Activated CD8-positive, alpha-beta memory T cell treated with anti-CD3 and anti-CD28 coated beads for 24 hours (primary cell): ENCODE data around the gene CD40.
A peak's percentile ranks its signal among the peaks of the same experiment; 100 is the strongest.

ENCODE experiments used
- DNase-seq: peaks from one replicate; pipeline ENCODE4 v3.0.0-alpha.2; 2020

Gene CD40

DNA sequence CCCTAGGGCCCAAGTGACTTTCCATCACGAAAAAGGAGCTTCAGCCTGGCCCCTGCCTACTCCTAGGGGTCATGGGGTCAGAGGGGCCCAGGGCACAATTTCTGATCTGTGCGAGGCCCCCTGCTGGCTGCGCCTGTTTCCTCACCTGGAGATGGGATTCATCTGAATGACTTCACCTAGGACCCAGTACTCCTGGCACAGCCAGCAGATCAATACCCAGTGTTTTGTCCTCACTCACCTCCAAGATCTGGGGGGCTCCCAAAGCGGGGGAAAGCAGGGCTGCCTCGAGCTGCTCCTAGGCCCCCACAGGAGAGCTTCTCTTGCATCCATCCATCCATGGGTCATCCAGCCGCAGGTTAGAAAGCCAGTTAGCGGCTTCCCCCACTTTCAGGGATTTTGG, 33.8 kb downstream of the CD40 start:
- DNase-seq: no peak

DNA sequence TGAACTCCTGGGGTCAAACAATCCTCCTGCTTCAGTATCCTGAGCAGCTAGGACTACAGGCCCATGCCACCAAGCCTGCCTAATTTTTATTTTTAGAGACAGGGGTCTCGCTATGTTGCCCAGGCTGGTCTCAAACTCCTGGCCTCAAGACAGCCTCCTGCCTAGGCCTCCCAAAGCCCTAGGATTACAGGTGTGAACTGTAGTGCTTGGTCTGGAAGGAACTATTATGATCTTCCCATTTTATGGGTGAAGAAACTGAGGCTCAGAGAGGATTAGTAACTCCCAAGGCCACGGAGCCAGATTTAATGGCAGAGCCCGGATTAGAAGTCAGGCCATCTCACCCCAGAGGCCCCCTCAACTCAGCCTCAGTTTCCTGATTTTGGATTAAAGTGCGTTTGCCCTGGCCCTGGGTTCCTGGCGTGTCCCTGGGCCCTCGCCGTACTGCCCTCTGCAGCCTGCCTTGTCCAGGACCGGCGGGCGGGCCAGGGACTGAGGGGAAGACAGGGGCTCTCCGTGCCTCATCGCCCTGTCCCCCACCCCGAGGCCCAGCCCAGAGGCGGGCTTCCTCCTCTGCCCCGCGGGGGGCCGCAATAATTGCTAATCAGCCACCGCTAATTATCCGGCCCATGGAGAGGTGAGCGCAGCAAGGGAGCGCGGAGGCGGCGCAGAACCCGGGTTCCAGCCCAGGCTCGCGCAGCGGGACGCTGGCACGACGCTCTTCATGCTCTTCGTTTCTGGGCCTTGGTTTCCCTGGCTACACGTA, 34.9 kb downstream of the CD40 start:
- no peak for DNase-seq

DNA sequence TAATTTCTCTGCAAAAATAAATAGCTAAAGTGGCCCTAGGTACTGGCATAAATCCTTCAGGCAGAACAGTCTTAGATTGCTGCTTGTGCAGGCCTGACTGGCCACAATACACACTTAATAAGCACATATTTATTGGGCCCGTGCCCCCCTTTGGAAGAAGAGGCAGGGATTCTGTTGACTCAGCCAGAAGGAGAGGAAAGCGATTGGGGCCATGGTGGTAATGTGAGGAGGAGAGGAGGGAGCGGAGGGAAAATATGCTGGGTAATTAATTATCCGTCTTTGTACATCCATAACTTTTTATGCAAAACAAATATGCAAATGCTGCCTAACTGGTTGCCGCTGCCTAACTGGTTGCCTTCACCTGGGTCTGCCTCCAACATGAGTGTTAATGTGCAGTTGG, 36.2 kb downstream of the CD40 start:
- no peak for DNase-seq

DNA sequence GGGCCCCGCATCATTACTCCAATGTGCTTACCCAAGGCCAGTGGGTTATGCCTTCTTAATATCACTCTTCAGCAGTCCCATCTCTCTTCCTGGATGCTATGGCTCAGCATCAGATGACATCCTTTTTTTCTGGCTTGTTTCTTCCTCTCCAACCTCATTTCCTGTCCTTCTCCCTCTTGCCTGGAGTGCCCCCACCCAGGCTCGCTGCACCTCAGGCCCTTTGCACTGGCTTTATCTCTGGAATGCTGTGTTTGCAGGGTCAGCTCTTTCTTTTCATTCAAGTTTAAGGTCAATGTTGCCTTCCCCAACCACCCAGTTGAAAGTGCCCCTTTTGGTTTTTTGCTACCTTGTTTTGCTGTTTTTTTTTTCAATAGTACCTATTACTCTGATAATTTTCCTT, 36.7 kb downstream of the CD40 start:
- DNase-seq: no peak

DNA sequence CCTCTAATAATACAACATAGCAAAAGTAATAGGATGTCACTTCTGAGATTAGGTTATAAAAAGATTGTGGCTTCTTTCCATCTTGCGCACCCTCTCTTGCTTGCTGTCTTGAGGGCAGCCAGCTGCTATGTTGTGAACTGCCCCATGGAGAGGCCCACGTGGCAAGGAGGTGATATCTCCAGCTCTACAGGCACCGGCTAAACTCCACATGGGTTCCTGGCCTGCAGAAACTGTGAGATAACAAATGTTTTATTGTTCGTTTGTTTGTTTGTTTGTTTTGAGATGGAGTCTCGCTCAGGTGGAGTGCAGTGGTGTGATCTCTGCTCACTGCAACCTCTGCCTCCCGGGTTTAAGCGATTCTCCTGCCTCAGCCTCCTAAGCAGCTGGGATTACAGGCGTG, 38.0 kb downstream of the CD40 start:
- no peak for DNase-seq

DNA sequence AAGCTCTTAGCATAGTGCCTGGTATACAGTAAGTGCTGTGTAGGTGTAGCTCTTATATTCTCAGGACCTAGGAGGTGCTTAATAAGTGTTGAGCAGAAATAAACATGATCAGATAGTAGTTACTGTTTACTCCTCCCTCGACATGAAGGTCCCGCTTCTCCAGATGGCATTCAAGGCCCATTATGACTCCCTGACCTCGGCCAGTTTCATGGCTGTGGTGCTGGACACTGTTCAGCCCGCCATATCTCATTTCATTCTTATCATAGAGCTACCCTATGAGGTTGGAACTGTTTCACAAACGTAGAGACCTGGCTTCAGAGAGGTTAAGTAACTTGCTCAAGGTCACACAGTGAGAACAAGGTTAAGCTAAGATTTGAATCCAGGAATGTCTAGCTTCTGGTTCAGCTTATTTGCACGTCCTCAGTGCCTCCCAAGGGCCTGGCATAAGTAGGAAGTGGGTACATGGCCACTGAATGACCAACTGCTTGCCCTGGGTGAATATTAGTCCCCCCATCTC, 39.0 kb downstream of the CD40 start:
- no peak for DNase-seq

DNA sequence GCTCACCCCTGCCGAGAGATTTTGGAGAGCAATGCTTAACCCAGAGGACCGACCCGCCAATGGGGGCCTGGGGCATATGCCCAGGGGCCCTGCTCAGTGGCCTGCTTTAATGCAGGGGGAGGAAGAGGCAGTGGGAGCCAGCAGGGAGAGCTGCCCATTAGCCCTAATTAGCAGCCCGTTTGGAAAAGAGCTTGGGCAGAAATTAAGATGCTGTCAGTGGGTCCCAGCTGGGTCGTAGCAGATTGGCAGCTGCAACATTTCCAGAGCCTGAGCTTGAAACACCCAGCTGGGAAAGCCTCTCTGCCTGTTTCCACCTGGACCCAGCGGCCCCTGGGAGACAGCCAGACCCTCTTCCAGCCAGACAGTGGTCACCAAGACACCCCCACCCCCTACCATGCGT, 39.5 kb downstream of the CD40 start:
- DNase-seq: no peak

DNA sequence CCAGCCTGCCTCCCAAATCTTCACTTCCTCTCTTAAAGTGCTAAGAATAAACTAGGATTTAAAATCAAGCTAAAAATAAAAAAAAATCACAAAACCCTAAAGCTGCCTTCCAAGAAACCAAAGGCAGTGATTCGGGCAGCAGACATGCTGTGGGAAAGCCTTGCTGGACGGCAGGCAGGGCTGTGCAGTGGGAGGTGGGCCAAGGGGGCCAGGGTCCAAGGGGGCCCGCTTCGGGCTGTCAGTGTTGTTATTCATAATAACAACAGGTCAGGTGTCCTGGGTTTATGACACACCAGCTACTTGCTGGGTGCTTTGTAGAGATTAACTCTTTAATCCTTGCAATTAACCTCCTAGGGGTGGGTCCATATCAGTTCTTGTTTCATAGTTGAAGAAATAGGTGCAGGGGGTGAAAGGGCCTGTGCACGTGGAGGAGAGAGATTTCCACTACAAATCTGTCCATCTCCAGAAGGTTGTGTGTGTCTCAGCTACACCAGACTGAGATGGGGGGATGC, 40.4 kb downstream of the CD40 start:
- no peak for DNase-seq

DNA sequence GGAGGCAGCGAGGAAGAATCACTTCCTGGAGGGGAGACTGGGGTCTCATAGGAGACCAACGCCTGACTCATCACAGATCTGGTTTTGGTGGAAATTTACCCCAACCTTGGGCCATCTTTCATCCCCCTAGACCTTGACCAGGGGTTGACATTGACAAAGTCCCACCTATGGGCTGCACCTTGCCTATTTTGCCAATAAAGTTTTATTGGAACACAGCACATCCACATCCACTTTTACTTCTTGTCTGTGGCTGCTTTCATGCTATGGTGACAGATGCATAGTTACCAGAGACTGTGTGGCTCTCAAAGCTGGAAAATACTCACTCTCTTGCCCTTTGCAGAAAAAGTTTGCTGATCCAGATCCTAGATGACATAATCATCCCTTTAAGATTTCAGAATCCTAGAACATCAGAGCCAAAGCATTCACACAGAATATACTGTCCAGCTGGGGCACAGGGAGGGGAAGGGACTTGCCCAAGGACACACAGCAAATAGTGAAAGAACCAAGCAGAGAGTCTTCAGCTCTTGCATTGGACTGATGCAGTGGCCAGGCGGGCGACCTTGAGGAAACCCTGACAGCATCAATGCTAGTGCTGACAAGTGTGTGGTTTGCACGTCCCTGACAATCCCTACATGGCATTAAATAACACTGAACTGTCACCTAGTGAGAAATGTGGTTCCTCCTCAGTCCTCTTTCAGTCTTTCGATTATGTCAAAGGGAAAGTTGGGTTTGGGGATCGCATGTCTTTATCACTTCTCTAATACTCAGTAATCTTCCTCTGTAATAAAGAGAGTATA, 41.2 kb downstream of the CD40 start:
- no peak for DNase-seq

DNA sequence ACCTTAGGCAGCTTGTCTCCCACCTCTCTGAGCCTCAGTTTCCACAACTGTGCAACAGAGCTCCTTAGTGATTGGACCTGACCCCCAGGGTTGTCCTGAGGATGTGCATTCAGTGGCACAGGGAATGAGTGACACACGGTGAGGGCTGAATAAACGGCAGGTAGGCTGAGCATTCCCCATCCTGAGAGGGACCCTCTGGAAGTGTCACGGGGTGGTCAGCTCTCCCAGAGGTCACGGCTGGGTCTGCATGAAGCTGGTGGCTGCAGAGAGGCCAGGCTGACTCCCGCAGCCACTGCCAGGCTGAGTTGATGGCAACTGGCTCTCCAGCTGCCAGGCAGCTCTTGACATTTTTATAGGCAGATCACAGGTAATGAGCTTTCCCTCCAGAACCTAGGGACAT, 42.5 kb downstream of the CD40 start:
- no peak for DNase-seq

DNA sequence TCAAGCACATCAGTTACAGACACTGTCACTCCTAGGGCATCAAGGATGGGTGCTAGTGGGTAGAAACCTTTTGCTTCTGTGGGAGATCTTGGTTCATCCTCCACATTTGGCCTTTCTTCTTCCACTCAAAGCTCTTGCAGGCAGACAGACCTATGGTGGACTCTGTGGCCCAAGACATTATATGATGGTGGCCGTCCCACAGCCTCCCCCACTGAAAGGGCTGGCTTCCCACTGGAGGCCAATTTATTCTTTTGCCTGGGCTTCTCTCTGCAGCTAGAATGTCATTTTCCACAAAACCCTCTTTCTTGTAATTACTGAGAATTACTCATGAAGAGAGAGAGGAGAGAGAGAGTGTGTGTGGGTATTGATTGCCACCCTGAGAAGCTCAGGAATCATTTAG, 43.8 kb downstream of the CD40 start:
- DNase-seq: no peak

DNA sequence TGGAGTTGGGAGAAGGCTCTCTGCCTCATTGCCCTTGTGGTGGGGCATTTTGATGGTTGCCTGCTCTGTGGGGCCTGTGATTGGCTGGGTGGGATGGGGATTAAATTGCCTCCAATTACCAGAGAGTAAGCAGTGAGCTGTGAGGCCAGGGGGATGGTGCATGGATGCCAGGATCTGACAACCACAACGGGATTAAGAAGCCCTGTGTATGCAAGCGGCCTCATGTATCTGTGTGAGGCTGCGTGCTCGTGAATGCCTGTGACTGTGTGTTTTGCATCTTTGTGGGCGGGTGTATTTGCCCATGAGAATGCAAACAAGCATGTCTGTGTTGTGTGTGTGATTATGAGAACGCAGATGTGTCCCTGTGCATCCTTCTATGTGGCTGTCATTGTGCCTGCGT, 46.1 kb downstream of the CD40 start:
- no peak for DNase-seq

DNA sequence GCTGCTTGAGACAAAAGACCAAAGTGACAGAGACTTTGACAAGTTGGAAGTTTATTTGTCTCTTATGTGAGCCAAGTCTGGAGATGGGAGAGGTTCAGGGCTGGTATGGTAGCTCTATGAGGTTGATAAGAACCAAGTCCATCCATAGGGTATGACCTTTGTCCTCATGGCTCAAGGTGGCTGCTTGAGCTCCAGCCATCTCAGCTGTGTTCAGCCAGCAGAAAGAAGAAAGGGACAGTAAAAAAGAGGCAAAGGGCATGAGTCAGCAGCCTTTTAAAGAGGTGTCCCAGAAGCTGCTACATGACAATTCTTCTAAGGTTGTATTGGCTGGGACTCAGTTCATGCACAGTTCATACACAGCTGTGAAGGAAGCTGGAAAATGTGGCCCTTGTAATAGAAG, 49.0 kb downstream of the CD40 start:
- no peak for DNase-seq

DNA sequence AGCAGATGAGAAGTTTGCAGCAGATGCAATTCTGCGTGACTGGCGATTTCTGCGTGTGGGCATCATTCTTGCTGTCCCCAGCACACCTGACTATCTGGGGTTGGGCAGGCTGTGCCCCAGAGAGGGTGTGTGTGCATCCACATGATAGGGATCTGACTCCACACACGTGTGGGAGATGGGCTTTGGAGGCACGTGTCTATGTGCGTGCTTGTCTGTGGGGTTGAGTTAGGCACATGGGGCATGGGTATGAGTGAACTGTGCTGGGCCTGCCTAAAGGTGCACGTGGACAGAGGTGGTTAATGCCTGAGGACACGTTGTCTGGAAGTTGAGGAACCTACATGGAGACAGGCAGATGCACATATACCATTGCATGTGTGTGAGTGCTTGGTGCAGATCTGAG, 50.3 kb downstream of the CD40 start:
- DNase-seq: no peak

DNA sequence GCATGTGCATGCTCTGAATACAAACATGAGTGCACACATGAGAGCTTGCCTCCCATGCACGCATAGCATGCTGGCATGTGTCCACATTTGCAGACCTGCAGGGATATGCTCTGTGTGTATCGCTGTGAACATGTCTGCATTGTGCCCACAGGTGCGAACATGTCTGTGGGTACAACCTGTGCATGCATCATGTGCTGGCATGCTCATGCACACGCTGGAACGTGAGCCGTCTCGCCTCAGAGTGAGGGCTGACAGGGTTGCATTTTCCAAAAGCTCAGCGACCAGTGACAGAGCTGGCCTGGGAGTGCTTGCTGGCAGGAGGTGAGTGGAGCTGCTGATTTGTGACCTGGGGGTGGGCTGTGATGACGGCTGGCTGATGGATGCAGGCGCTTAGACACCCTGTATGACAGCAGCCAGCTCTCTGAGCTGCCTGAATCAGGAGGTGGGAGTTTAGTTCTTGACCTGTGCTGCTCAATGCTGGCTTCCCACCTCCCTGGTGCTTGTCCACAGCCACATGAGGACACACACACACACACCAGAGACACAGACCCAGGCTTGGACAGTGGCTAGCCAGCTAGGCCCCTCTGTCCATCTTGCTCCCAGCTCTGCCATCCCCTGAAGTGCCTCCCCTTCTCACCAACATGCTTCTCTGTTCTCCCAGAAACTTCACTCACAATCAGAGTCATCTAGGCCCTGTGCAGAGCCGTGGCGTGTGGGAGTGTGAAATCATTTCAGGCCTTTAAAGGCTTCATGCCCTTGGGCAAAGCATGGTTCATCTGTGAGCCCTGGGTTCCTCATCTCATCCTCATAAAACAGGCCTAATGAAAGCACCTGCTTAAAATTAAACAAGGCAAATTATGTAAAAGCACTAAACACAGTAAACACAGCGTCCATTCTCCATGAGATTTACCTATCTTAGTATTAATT, 51.4 kb downstream of the CD40 start:
- DNase-seq: no peak

DNA sequence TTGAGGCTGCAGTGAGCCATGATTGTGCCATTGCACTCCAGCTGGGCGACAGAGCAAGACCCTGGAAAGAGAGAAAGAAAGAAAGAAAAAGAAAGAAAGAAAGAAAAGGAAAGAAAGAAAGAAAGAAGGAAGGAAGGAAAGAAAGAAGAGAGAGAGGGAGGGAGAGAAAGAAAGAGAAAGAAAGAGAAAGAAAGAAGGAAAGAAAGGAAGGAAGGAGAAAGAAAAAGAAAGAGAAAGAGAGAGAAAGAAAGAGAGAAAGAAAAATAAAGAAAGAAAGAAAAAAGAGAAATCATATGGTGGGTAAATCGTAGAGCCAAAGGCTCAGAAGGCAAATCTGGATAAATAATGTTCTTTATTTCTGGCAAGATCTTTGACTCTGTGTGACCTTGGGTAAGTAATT, 53.4 kb downstream of the CD40 start:
- no peak for DNase-seq

DNA sequence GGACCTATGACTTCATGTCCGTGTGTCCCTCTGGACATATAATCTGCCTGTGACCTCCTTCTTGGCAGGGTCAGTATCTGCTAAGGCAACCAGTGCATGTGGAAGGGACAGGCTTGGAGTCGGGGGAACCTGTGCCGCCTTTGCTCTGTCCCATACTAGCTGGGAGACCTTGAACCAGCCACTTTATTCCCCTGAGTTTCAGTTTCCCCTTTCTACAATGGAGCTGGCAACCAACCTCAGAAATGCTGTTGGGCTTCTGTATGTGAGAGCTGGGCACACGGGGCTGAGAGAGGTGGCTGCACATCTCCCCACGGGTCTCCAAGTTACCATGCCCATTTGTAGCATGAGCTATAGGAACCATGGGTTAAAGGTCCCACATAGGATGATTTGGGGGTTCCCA, 53.8 kb downstream of the CD40 start:
- no peak for DNase-seq

DNA sequence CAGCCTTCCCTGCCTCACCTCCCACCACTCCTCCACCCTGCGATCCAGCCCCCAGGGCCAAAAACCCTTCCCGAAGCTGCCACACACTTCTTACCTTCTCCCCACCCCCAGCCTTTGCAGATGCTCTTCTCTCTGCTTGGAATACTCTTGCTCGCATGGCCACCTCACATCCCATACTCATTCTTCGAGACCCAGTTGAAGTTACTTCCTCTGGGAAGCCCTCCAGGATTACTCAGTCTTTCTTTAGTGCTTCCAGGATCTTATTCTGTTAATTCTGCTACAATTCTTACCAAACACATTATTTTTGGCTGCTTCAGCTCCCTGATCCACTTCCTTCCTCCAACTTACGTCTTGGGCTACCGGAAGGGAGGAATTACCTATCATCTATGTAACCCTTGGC, 54.3 kb downstream of the CD40 start:
- DNase-seq: no peak

DNA sequence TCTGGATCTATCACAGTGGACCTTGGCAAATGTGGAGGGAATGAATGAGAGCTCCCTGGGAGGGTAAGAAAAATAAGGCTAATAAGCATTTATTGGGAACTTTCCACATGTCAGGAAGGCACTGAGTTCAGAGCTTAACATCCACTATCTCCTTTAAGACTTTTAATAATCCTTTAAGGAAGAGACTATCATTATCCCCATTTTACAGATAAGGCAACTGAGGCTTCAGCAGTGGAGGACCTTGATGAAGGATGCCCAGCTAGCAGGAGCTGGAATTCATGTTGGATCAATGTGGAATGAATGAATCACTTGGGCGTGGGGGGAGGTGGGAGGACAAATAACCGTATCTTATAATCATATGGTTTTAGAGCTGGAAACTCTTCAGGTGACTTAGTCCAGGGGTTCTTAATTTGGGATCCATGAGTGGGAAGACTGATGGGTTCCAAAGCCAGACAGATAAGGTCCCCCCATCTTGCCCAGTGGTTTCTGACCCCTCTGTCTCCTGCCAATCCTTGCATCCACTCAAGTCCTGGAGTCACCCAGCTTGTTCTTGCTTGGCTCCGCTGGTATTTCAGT, 54.9 kb downstream of the CD40 start:
- no peak for DNase-seq

DNA sequence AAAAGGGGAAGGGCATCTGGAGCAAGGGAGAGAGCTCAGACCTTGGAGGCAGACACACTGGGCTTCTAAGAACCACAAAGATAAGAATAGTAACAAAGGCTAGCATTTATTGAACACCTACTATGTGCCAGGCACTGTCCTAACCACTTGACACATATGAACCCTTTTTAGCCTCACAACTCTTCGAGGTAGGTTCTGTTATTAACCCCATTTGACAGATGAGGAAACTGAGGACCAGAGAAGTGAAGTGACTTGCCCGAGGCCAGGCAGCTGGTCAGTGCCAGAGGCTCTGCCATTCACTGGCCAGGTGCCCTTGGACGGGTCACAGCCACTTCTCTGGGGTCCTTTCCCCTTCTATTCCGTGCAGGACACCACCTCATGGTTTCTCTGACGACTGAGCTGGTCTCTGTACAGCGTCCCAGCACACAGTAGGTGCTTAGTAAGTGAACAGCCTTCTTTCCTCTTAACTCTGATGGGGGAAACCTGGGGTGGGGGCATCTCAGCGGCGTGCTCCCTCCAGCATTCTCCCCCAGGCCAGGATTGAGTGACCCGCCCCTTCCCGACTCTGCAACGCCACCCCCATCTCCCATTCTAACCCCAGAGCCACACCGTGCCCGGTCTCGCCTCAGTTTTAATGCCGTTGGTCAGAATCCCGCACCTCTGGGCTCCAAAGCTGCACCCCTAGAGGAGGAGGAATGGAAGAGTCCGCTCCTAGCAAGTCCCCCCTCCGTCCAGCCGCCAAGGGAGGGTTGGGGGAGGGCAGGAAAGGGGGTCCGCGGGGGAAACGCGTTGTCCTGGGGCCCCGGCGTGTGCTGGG, 55.7 kb downstream of the CD40 start:
- DNase-seq: no peak

DNA sequence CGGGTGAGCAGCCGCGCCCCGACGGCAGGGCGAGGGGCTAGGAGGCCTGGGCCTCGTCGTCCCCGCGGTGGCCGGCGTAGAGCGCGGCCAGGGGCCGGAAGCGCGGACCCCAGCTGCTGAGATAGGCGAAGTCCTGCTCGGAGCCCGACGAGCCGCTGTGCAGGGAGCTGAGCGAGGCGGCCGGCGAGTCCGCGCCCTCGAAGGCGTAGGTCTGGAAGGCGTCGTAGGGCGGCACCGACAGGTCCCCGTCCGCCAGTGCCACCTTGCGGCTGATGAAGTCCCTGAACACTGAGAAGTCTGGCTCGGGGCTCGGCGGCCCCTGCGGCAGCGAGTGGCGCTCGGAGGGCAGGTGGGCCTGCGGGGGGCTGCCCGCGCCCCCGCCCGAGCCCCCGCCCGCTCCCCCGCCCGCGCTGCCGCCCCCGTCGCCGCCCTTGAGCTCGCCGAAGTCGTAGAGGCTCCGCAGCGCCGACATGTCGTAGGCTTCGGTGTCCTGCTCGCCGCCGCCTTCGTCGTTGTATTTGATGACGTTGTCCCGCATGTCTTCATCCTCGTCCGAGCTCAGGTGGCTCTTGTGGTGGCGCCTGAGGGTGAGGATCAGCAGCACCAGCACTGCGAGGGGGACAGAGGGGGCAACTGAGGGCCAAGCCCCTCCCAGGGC, 56.5 kb downstream of the CD40 start:
- peak; percentile 86 for DNase-seq
